ENCODE results near the gene VAV2. TPM values are rescaled to one million over a fixed set of nuclear protein-coding genes. Genes with fewer than 3 reads are reported as not detected.

VAV2 gene
- total and polyA plus RNA-seq, 2 experiments from 2014 or later = 10.8 to 15.3 TPM

DNA sequence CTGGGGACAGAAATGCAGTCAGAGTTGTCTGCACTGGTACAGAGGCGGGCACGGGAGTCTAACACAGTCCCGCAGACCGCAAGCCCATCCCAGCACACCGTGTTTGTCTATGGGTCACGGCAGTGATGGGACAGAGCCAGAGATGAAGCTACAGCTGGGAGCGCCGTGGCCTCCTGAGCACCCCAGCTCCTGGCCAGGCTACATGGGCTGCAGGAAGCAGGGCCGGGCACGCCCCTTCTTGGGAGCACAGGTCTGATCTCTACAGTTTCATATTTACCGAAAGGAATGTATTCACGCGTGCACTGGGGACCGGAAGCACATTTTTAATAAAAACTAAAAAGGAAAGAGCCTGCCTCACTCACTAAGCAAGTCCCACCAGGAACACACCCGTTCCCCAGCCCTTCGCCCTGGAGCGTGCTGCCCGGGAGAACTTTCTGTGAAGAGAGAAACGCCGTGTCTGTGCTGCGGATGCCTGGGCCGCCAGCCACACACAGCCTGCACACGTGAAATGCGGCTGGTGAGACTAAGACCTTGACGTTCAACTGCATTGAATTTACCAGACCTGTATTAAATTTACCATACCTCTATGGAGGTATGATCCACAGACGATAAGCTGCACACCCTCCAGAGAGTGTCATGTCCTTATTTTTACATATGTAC is 81.1 kb downstream of the VAV2 start:
- Histone ChIP-seq H3K4me3 (no peak overlapping the region), H3K4me1 (ENCODE audit: low read depth) (no peaks in the 10 kb centered on the region), H3K27ac (no peak overlapping the region), H3K9me3 (ENCODE audit: low read depth) (no peaks in the 10 kb centered on the region), H3K36me3 (no peaks in the 10 kb centered on the region), H3K27me3 (no peaks in the 10 kb centered on the region)
- TF ChIP-seq, protein P1, sequence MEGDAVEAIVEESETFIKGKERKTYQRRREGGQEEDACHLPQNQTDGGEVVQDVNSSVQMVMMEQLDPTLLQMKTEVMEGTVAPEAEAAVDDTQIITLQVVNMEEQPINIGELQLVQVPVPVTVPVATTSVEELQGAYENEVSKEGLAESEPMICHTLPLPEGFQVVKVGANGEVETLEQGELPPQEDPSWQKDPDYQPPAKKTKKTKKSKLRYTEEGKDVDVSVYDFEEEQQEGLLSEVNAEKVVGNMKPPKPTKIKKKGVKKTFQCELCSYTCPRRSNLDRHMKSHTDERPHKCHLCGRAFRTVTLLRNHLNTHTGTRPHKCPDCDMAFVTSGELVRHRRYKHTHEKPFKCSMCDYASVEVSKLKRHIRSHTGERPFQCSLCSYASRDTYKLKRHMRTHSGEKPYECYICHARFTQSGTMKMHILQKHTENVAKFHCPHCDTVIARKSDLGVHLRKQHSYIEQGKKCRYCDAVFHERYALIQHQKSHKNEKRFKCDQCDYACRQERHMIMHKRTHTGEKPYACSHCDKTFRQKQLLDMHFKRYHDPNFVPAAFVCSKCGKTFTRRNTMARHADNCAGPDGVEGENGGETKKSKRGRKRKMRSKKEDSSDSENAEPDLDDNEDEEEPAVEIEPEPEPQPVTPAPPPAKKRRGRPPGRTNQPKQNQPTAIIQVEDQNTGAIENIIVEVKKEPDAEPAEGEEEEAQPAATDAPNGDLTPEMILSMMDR (IDR thresholded peaks at IDR 0.05; ENCODE audit: low read depth, low read length) = no peak
- no peak for DNase-seq (ENCODE audit: low read depth in 1 of 2, low spot score in 1 of 2)

DNA sequence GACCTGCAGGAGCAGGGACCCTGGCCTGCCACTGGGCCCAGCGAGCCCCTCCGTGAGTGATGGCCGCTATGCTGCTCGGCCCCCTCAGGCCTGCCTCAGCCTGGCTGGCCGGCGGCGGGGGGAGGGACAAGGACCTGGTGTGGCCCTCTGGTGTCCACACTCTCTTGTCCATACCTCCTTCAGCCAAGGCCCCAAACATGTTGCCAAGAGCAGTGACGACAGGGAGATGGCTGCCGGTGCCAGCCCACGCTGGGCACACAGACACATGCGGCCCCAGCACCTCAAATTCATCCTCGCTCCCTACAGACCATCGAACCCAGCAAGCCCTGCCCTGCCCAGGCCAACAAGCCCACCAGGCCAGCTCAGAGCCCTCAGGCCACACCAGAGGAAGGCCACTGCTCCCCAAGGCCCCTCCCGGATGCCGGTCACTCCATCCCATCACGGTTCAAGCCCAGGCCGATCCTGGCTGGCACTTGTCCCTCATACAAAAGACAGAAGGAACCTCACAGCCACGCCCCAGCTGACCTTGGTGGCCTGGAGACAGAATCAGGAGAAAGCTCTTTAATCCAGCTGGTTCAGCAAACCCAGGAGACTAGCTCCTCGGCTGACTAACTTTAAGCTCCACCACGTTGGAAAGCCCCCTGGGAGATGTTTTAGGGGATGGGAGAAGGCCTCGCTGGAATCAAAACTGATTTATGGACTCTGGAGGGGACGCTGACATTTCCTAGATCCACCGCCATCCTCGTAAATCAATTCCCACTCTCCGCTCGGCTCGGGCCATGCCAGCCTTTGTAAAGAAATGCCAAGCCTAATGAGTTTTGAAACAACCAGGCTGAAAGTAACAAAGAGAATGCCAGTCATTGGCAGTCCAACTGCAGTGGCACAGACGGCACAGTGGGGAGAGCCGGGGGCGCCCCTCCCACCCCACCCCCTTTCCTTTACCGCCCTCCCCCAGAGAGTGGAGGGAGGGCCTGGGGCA is 84.9 kb downstream of the VAV2 start:
- Histone ChIP-seq H3K4me1 (ENCODE audit: low read depth) (no peaks in the 10 kb centered on the region), H3K9me3 (ENCODE audit: low read depth) (no peaks in the 10 kb centered on the region), H3K36me3 (no peaks in the 10 kb centered on the region), H3K27me3 (no peaks in the 10 kb centered on the region), H3K27ac (no peak overlapping the region), H3K4me3 (no peak overlapping the region)
- no peak for DNase-seq (ENCODE audit: low read depth in 1 of 2, low spot score in 1 of 2)
- TF ChIP-seq, protein P1 (IDR thresholded peaks at IDR 0.05; ENCODE audit: low read depth, low read length) = no peak

DNA sequence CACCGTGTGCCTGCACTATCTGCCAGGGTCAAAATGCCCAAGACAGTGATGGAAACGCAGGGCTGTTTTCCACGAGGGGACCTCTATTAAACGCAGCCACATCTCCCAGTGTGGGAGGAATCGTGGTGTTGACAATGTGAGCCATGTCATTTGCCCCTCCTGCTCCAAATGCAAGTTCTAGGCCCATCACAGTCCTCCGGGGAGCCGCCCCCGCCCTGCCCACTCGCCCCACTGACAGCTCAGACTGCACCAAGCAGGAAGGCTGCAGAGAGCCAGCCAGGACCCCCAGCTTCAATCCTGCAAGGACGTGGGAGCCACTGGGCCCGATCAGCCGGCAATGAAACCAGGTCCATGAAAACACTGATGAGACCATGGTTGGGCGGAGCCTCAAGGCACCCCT is 85.9 kb downstream of the VAV2 start:
- no peaks in the 10 kb centered on the region for H3K36me3 ChIP-seq
- H3K4me3 ChIP-seq = no peak overlapping the region
- H3K9me3 ChIP-seq (ENCODE audit: low read depth) = no peaks in the 10 kb centered on the region
- no peak for DNase-seq (ENCODE audit: low read depth in 1 of 2, low spot score in 1 of 2)
- H3K4me1 ChIP-seq (ENCODE audit: low read depth) = no peaks in the 10 kb centered on the region
- no peaks in the 10 kb centered on the region for H3K27me3 ChIP-seq
- H3K27ac ChIP-seq = no peak overlapping the region
- TF ChIP-seq, protein P1 (IDR thresholded peaks at IDR 0.05; ENCODE audit: low read depth, low read length) = no peak

DNA sequence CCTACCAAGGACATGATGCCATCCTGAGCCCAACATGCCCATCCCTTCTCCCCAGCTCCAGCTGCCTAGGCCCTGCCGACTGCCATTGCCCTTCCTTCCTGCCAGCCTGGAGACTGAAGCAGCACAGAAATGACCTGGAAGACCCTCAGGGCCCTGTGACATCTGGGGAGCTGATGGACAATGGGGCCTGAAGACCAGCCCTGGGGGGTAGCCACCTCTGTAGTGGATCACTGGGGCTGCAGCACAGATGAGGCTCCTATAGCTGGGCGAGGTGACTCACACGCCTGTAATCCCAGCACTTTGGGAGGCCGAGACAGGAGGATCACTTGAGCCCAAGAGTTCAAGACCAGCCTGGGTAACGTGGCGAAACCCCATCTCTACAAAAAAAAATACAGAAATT is 86.6 kb downstream of the VAV2 start:
- no peaks in the 10 kb centered on the region for H3K4me1 ChIP-seq (ENCODE audit: low read depth)
- DNase-seq (ENCODE audit: low read depth in 1 of 2, low spot score in 1 of 2) = no peak
- H3K27me3 ChIP-seq = no peaks in the 10 kb centered on the region
- TF ChIP-seq, protein P1 (IDR thresholded peaks at IDR 0.05; ENCODE audit: low read depth, low read length) = no peak
- no peaks in the 10 kb centered on the region for H3K9me3 ChIP-seq (ENCODE audit: low read depth)
- H3K4me3 ChIP-seq = no peak overlapping the region
- no peaks in the 10 kb centered on the region for H3K36me3 ChIP-seq
- H3K27ac ChIP-seq = no peak overlapping the region

DNA sequence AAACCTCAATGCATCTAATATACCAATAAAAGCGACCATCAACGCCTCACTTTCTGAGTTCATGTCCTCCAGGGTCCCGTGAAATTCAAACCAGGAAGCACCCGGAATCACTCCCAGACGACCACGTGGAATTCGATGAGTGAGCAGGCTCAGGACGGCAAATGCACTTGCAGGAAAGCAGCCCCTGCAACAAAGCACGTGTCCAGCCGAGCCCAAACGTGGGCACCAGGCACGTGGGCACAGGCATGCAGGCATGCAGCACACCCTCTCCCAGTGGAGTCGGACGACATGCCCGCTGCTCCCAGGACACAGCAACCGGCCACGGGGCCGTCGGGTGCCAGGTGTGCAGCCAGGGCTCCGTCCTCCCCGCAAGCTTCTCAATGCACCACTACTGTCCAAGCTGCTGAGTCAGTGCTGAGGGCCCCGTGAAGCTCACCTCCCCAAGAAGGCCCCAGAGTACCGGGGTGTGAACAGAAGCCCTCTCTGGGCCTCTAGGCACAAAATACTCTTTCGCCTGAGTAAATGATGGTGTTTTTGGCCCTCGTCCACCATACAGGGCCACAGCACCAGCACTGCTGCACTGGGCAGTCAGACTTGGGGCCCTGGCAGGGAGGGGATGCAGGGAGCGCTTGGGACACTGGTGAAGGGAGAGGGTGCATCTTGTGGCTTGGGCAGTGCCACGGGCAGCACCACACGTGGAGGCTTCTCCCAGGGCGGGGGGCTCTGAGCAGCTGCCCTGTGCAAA is 87.6 kb downstream of the VAV2 start:
- Histone ChIP-seq H3K27ac (no peak overlapping the region), H3K4me1 (ENCODE audit: low read depth) (no peaks in the 10 kb centered on the region), H3K36me3 (no peaks in the 10 kb centered on the region), H3K9me3 (ENCODE audit: low read depth) (no peaks in the 10 kb centered on the region), H3K27me3 (no peaks in the 10 kb centered on the region), H3K4me3 (no peak overlapping the region)
- TF ChIP-seq, protein P1 (IDR thresholded peaks at IDR 0.05; ENCODE audit: low read depth, low read length) = no peak
- DNase-seq (ENCODE audit: low read depth in 1 of 2, low spot score in 1 of 2) = no peak

Data from cardiac muscle cell (in vitro differentiated cells and primary cell).